NCI-H460 (cell line): ENCODE measurements around the gene ALDOA. TPM values are rescaled to one million over a fixed set of nuclear protein-coding genes. Genes with fewer than 3 reads are reported as not detected.

Experiments used
- DNase-seq: peaks from one replicate; pipeline ENCODE4 v3.0.0-alpha.2; 2016; ENCODE audit warnings: low read depth; ENCODE audit errors: extremely low read depth
- total RNA-seq: library from RNA; depleted of rRNA; stranded (reverse); fragments of >200 nt; shearing (Covaris generic); gene quantifications from 2 replicates; pipeline ENCODE4 v1.2.3, GENCODE V29; 2014

The ALDOA gene
- total RNA-seq, 1 experiment from 2014 or later, result 1,739 TPM

GRCh38 chr16:30068333-30068732 lies 2.8 kb downstream of the ALDOA start:
- no peak for DNase-seq

GRCh38 chr16:30068750-30069610 lies 3.4 kb downstream of the ALDOA start:
- no peak for DNase-seq

GRCh38 chr16:30069611-30070462 lies 4.3 kb downstream of the ALDOA start:
- DNase-seq, result no peak

- DNase-seq, result no peak
Observed at GRCh38 chr16:30070490-30070889, 4.9 kb downstream of the ALDOA start.

- peak; percentile 83 for DNase-seq
Observed at GRCh38 chr16:30075503-30076275, 10.1 kb downstream of the ALDOA start, which contains the start of gene PPP4C. TSS of gene PPP4C (plus strand) at chr16:30075994. CDS start at chr16:30076378, 384 bp downstream.

GRCh38 chr16:30076276-30076791 lies 10.8 kb downstream of the ALDOA start:
- no peak for DNase-seq

GRCh38 chr16:30077656-30078055 lies 12.1 kb downstream of the ALDOA start:
- DNase-seq, result no peak

- no peak for DNase-seq
Observed at GRCh38 chr16:30078744-30079143, 13.2 kb downstream of the ALDOA start.

- no peak for DNase-seq
Observed at GRCh38 chr16:30079480-30079879, 13.9 kb downstream of the ALDOA start.

- DNase-seq, result no peak
Observed at GRCh38 chr16:30082545-30083090, 17.1 kb downstream of the ALDOA start.

- no peak for DNase-seq
Observed at GRCh38 chr16:30083216-30084055, 17.9 kb downstream of the ALDOA start.

GRCh38 chr16:30084096-30084815 lies 18.7 kb downstream of the ALDOA start:
- DNase-seq, result no peak

- no peak for DNase-seq
Observed at GRCh38 chr16:30084816-30085159, 19.2 kb downstream of the ALDOA start.

- DNase-seq, result no peak
Observed at GRCh38 chr16:30085247-30085646, 19.7 kb downstream of the ALDOA start.

- no peak for DNase-seq
Observed at GRCh38 chr16:30085820-30086219, 20.3 kb downstream of the ALDOA start.

- DNase-seq, result no peak
Observed at GRCh38 chr16:30086291-30087140, 21.0 kb downstream of the ALDOA start.

GRCh38 chr16:30087181-30087898 lies 21.8 kb downstream of the ALDOA start:
- DNase-seq, result no peak
